H1 (cell line): ENCODE measurements around the gene ARRB1. TPM values are rescaled to one million over a fixed set of nuclear protein-coding genes. Genes with fewer than 3 reads are reported as not detected.

Source experiments
- CTCF ChIA-PET: fragments of 300-600 bp; sonication (Branson Sonifier 250); formaldehyde crosslinking; loops from one replicate; lab custom pipeline; 2021; ENCODE audit not compliant: partially characterized antibody; lab: Charles Lee
- POLR2A ChIA-PET: fragments of 300-600 bp; sonication (Branson Sonifier 250); formaldehyde crosslinking; loops from one replicate; lab custom pipeline; 2021; ENCODE audit warnings: inconsistent platforms; ENCODE audit not compliant: partially characterized antibody; lab: Charles Lee
- DNase-seq, 2 experiments: peaks; one replicate each; pipeline versions ENCODE4 v3.0.0 to v3.0.0-alpha.2; 2010 to 2022; ENCODE audit warnings: low spot score in 2 of 2, low read depth in 1 of 2, mixed read lengths in 1 of 2
- FAIRE-seq: peaks from 2 replicates; lab custom pipeline; 2011; peaks lifted over from hg19 to GRCh38; lab: Jason Lieb, UNC
- H2AFZ ChIP-seq: 2 replicates; pipeline ENCODE4 v1.8.1; 2012; ENCODE audit warnings: low read length, inconsistent platforms
- H2AK5ac ChIP-seq: 2 replicates; pipeline ENCODE4 v1.6.1; 2013; ENCODE audit warnings: low read depth, low read length
- H2BK120ac ChIP-seq: replicated peaks from 2 replicates; pipeline ENCODE3; 2013; ENCODE audit warnings: low read depth, low read length, inconsistent platforms
- H2BK12ac ChIP-seq: 2 replicates; pipeline ENCODE4 v1.6.1; 2013; ENCODE audit warnings: low read depth, low read length
- H2BK15ac ChIP-seq: 2 replicates; pipeline ENCODE4 v1.6.1; 2013; ENCODE audit warnings: low read length
- H2BK20ac ChIP-seq: 2 replicates; pipeline ENCODE4 v1.6.1; 2013; ENCODE audit warnings: low read length
- H2BK5ac ChIP-seq: 2 replicates; pipeline ENCODE4 v1.6.1; 2013; ENCODE audit warnings: low read depth, low read length
- H3K14ac ChIP-seq: 2 replicates; pipeline ENCODE4 v1.6.1; 2013; ENCODE audit warnings: inconsistent platforms; ENCODE audit not compliant: insufficient read length
- H3K18ac ChIP-seq: 2 replicates; pipeline ENCODE4 v1.6.1; 2013; ENCODE audit warnings: low read length; ENCODE audit errors: extremely low read depth
- H3K23ac ChIP-seq: 2 replicates; pipeline ENCODE4 v1.6.1; 2013; ENCODE audit warnings: inconsistent platforms; ENCODE audit not compliant: insufficient read length
- H3K23me2 ChIP-seq: 2 replicates; pipeline ENCODE4 v1.6.1; 2013; ENCODE audit warnings: low read depth, low read length
- H3K27ac ChIP-seq: 2 replicates; pipeline ENCODE4 v1.6.1; 2011; ENCODE audit warnings: low read depth, low read length, inconsistent platforms
- H3K27me3 ChIP-seq, 4 experiments: replicated peaks in 1 of 4; 1 replicate in 1 of 4; 2 replicates in 3 of 4; pipeline versions ENCODE4 v1.6.1 to v1.8.1; 2011 to 2013; ENCODE audit warnings: low read length in 3 of 4, mild to moderate bottlenecking in 3 of 4, inconsistent platforms in 2 of 4, mixed read lengths in 2 of 4, moderate library complexity in 1 of 4; ENCODE audit not compliant: control insufficient read depth in 3 of 4, insufficient read depth in 3 of 4; ENCODE audit errors: extremely low read depth in 1 of 4
- H3K36me3 ChIP-seq, 4 experiments: 2 replicates each; pipeline versions ENCODE4 v1.6.1 to v1.8.1; 2011 to 2013; ENCODE audit warnings: mild to moderate bottlenecking in 4 of 4, low read length in 3 of 4, moderate library complexity in 2 of 4, control low read depth in 1 of 4, inconsistent platforms in 1 of 4; ENCODE audit not compliant: insufficient read depth in 4 of 4, control insufficient read depth in 2 of 4
- H3K4ac ChIP-seq: replicated peaks from 2 replicates; pipeline ENCODE3; 2013; ENCODE audit warnings: low read length, low read depth, mixed read lengths, inconsistent platforms; ENCODE audit not compliant: insufficient read length
- H3K4me1 ChIP-seq, 4 experiments: replicated peaks in 1 of 4; 1 replicate in 1 of 4; 2 replicates in 3 of 4; pipeline versions ENCODE4 v1.6.1 to v1.8.1; 2011 to 2013; ENCODE audit warnings: low read length in 3 of 4, inconsistent platforms in 2 of 4, mixed read lengths in 1 of 4; ENCODE audit not compliant: insufficient read depth in 4 of 4, control insufficient read depth in 3 of 4
- H3K4me2 ChIP-seq, 2 experiments: 2 replicates each; pipeline versions ENCODE4 v1.6.1 to v1.8.1; 2011 to 2013; ENCODE audit warnings: low read depth in 2 of 2, low read length in 2 of 2, control low read depth in 1 of 2, inconsistent platforms in 1 of 2, mild to moderate bottlenecking in 1 of 2; ENCODE audit not compliant: insufficient read depth in 1 of 2
- H3K4me3 ChIP-seq, 4 experiments: fragments of 200-600, 300-600 bp in 1 of 4; sonication (generic), shearing (Covaris generic), sonication (Bioruptor Twin) in 1 of 4; 2 replicates each; pipeline versions ENCODE4 v1.5.1 to v1.8.1; 2011 to 2016; ENCODE audit warnings: low read length in 4 of 4, low read depth in 3 of 4, control low read depth in 2 of 4, inconsistent platforms in 2 of 4, mild to moderate bottlenecking in 2 of 4, mixed read lengths in 1 of 4, moderate library complexity in 1 of 4; ENCODE audit not compliant: insufficient read depth in 2 of 4; ENCODE audit errors: extremely low read depth in 1 of 4
- H3K56ac ChIP-seq: replicated peaks from 2 replicates; pipeline ENCODE3; 2013; ENCODE audit warnings: low read depth, mild to moderate bottlenecking, mixed read lengths, low read length, inconsistent platforms; ENCODE audit not compliant: insufficient read length
- H3K79me1 ChIP-seq: 2 replicates; pipeline ENCODE4 v1.6.1; 2013; ENCODE audit warnings: low read depth, low read length, control low read depth
- H3K79me2 ChIP-seq, 2 experiments: 2 replicates each; pipeline versions ENCODE4 v1.6.1 to v1.8.1; 2012 to 2013; ENCODE audit warnings: low read length in 2 of 2, mild to moderate bottlenecking in 2 of 2, inconsistent platforms in 1 of 2; ENCODE audit not compliant: insufficient read depth in 2 of 2, control insufficient read depth in 1 of 2
- H3K9ac ChIP-seq, 4 experiments: replicated peaks in 1 of 4; 1 replicate in 1 of 4; 2 replicates in 3 of 4; pipeline versions ENCODE4 v1.6.1 to v1.8.1; 2011 to 2013; ENCODE audit warnings: low read depth in 3 of 4, low read length in 3 of 4, control low read depth in 2 of 4, mild to moderate bottlenecking in 2 of 4, moderate library complexity in 2 of 4, inconsistent platforms in 1 of 4; ENCODE audit errors: extremely low read depth in 1 of 4
- H3K9me3 ChIP-seq, 2 experiments: 2 replicates each; pipeline versions ENCODE4 v1.6.1 to v1.8.1; 2012 to 2013; ENCODE audit warnings: mild to moderate bottlenecking in 2 of 2, moderate library complexity in 2 of 2, control low read depth in 1 of 2, inconsistent platforms in 1 of 2, low read depth in 1 of 2, low read length in 1 of 2, mixed read lengths in 1 of 2; ENCODE audit not compliant: insufficient read depth in 2 of 2
- H4K20me1 ChIP-seq, 2 experiments: replicated peaks in 1 of 2; 2 replicates each; pipeline versions ENCODE3 to v1.8.1; 2011 to 2013; ENCODE audit warnings: inconsistent platforms in 2 of 2, low read length in 2 of 2, mild to moderate bottlenecking in 1 of 2; ENCODE audit not compliant: insufficient read depth in 2 of 2, control insufficient read depth in 1 of 2
- H4K5ac ChIP-seq: 2 replicates; pipeline ENCODE4 v1.6.1; 2013; ENCODE audit warnings: low read length, low read depth, mixed read lengths, inconsistent platforms; ENCODE audit not compliant: insufficient read length
- H4K8ac ChIP-seq: 2 replicates; pipeline ENCODE4 v1.8.0; 2013; ENCODE audit warnings: mild to moderate bottlenecking, moderate library complexity, low read length, inconsistent platforms; ENCODE audit not compliant: insufficient read depth; ENCODE audit errors: extremely low read depth
- H4K91ac ChIP-seq: replicated peaks from 2 replicates; pipeline ENCODE3; 2013; ENCODE audit warnings: low read length, mixed read lengths, inconsistent platforms; ENCODE audit not compliant: insufficient read length
- HDAC6 ChIP-seq: IDR thresholded peaks from one replicate; pipeline ENCODE4 v1.7.1; 2012; ENCODE audit warnings: low read depth, mild to moderate bottlenecking, inconsistent platforms, low read length, moderate library complexity
- TAF1 ChIP-seq: IDR thresholded peaks from 2 replicates; pipeline ENCODE4 v1.6.1; 2011; ENCODE audit warnings: mild to moderate bottlenecking, low read depth, low read length
- TBP ChIP-seq: IDR thresholded peaks from 2 replicates; pipeline ENCODE4 v1.6.1; 2011; ENCODE audit warnings: low read depth, low read length, improper control_type of control experiment
- TCF12 ChIP-seq: IDR thresholded peaks from 2 replicates; pipeline ENCODE4 v1.6.1; 2011; ENCODE audit warnings: low read depth, mild to moderate bottlenecking, low read length
- YY1 ChIP-seq: IDR thresholded peaks from 2 replicates; pipeline ENCODE4 v1.6.1; 2011; ENCODE audit warnings: low read depth, mild to moderate bottlenecking, low read length
- WGBS, 2 experiments: shearing (Covaris generic) in 1 of 2; methylation state at CpG; one replicate each; pipeline versions ENCODE4 v1.1.6 to v1.1.7; 2013 to 2015; ENCODE audit warnings: low lambda C conversion rate in 2 of 2, mixed read lengths in 2 of 2, inconsistent platforms in 1 of 2, low coverage in 1 of 2, missing lambda C conversion rate in 1 of 2; ENCODE audit not compliant: insufficient replicate concordance in 2 of 2, insufficient coverage in 1 of 2, insufficient read length in 1 of 2; ENCODE audit errors: extremely low coverage in 1 of 2, missing lambda C conversion rate in 1 of 2; 5-methylcytosine and 5-hydroxymethylcytosine counted together
- polyA plus RNA-seq, 7 experiments: library from polyadenylated mRNA; depleted of rRNA in 3 of 7; stranded (reverse) in 5 of 7; unstranded in 2 of 7; fragments of >200 nt in 5 of 7; fragments of 200-250 nt in 2 of 7; gene quantifications; 1 replicate in 5 of 7; 2 replicates in 1 of 7; 4 replicates in 1 of 7; pipeline versions ENCODE4 v1.2.1 to v1.2.3, GENCODE V29; 2011 to 2013; ENCODE audit warnings: missing spikeins in 2 of 7, mixed read lengths in 2 of 7
- total RNA-seq: library from RNA; stranded (reverse); fragmentation: NEBNext Ultra II Directional; extraction: Animal tissue kit (Norgen Biotek cat#: 25700); gene quantifications from 2 replicates; pipeline ENCODE4 v1.2.1, GENCODE V29; 2021

The ARRB1 gene
- total and polyA plus RNA-seq, 2 of the 8 experiments (the other 6 are each of a cell fraction or from before 2014, with no cell fraction given), result 9.4 to 31.8 TPM

DNA sequence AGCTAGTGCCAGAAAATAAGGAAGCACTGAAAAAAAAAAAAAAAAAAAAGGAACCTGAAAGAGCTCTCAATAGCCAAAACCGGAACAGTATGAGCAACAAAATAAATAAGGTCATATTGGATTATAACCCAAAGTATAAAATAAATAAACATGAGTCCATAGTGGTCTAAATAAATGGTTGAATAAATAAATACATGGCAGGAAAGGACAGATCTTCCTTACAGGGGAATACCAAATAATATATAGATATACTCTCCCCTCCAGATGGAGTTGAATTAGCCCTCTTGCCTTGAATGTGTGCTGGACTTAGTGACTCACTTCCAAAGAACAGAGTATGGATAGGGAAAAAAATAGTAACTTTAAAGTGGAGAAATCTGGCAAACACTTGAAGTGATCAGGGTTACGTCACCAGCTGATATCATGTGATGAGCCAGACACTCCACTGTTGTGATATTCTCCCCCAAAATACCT lies 14.3 kb upstream of the ARRB1 start:
- Histone ChIP-seq H3K14ac (no peak overlapping the region), H3K4me3 (no peak overlapping the region), H3K36me3 (no peaks in the 10 kb centered on the region), H2AK5ac (no peak overlapping the region), H3K9me3 (no peaks in the 10 kb centered on the region), H4K20me1 (no peaks in the 10 kb centered on the region), H3K79me1 (no peaks in the 10 kb centered on the region), H3K4ac (no peak overlapping the region), H3K4me2 (no peak overlapping the region), H4K8ac (no peak overlapping the region)
- CTCF ChIA-PET, result interaction anchor here (1.3 kb wide), 1 partner anchor 86 kb away, joined by 4 read pairs; no protein-coding TSS in a partner anchor
- TF ChIP-seq TAF1, result no peak
- no peak for TF ChIP-seq YY1
- TF ChIP-seq TBP, result no peak
- TF ChIP-seq HDAC6, result no peak
- TF ChIP-seq TCF12, result no peak
- TF ChIP-seq, all 59 proteins: peak for 0
- Histone ChIP-seq H3K23ac (no peak overlapping the region), H3K23me2 (no peaks in the 10 kb centered on the region), H3K27me3 (no peaks in the 10 kb centered on the region), H2BK20ac (no peak overlapping the region), H2BK120ac (no peak overlapping the region), H2BK5ac (no peak overlapping the region), H3K18ac (no peak overlapping the region), H2AFZ (no peak overlapping the region), H3K4me1 (no peaks in the 10 kb centered on the region), H2BK12ac (no peak overlapping the region), H4K91ac (no peak overlapping the region), H3K27ac (no peak overlapping the region), H3K9ac (no peak overlapping the region), H3K56ac (no peak overlapping the region), H4K5ac (no peak overlapping the region), H2BK15ac (no peak overlapping the region), H3K79me2 (no peaks in the 10 kb centered on the region)
- no peak for DNase-seq
- WGBS, 2 experiments, result 75% methylated on average over 2 of the region's 2 CpGs; no CpG with 5 or more reads in 1 of the 2 experiments
- no peak for FAIRE-seq
- POLR2A ChIA-PET, result no interaction called here
